Heart left ventricle (tissue), 16 donors: Measurements from ENCODE around the gene SOX8. TPM values are rescaled to one million over a fixed set of nuclear protein-coding genes. Genes with fewer than 3 reads are reported as not detected.

Experiments
- ATAC-seq, 4 donors: fragments of 200-7000 bp; cut with Tn5 transposase; one replicate each; pipeline ENCODE4 v1.9.1; 2020 to 2022; ENCODE audit warnings: moderate library complexity in 4 of 4, mild to moderate bottlenecking in 3 of 4, moderate number of reproducible peaks in 1 of 4
- DNase-seq, 5 donors: peaks; one replicate each; pipeline ENCODE4 v3.0.0-alpha.2; 2020
- H3K27ac ChIP-seq, 12 donors: fragments of 200-600 bp; sonication (generic) in 4 of 12; one replicate each; pipeline versions ENCODE4 v1.5.0 to v1.8.0; 2016 to 2022; ENCODE audit warnings: mild to moderate bottlenecking in 2 of 12
- H3K27me3 ChIP-seq, 9 donors: fragments of 200-600 bp; sonication (generic) in 2 of 9; one replicate each; pipeline versions ENCODE4 v1.5.1 to v1.8.0; 2016 to 2022; ENCODE audit warnings: mild to moderate bottlenecking in 3 of 9
- H3K36me3 ChIP-seq, 9 donors: fragments of 200-600 bp; sonication (generic) in 2 of 9; one replicate each; pipeline versions ENCODE4 v1.5.0 to v1.8.0; 2018 to 2022; ENCODE audit warnings: mild to moderate bottlenecking in 2 of 9
- H3K4me1 ChIP-seq, 12 donors: fragments of 200-600 bp; sonication (generic) in 4 of 12; one replicate each; pipeline versions ENCODE4 v1.5.0 to v1.8.0; 2016 to 2022; ENCODE audit warnings: mild to moderate bottlenecking in 3 of 12
- H3K4me3 ChIP-seq, 12 donors: fragments of 200-600 bp; sonication (generic) in 4 of 12; one replicate each; pipeline versions ENCODE4 v1.5.0 to v1.8.0; 2017 to 2022; ENCODE audit warnings: mild to moderate bottlenecking in 9 of 12, moderate library complexity in 4 of 12
- H3K9me3 ChIP-seq, 12 donors: fragments of 200-600 bp; sonication (generic) in 4 of 12; one replicate each; pipeline versions ENCODE4 v1.5.0 to v1.8.0; 2016 to 2022; ENCODE audit warnings: mild to moderate bottlenecking in 1 of 12
- CTCF ChIP-seq, 12 donors: fragments of 200-600 bp; sonication (generic) in 4 of 12; IDR thresholded peaks; one replicate each; pipeline versions ENCODE4 v1.5.0 to v1.8.0; 2018 to 2022; ENCODE audit warnings: antibody characterized with exemption in 12 of 12, mild to moderate bottlenecking in 5 of 12
- POLR2A ChIP-seq, 2 donors: fragments of 450-650 bp; IDR thresholded peaks; one replicate each; pipeline ENCODE4 v1.6.1; 2017; ENCODE audit warnings: antibody characterized with exemption in 2 of 2, mild to moderate bottlenecking in 2 of 2, moderate library complexity in 2 of 2
- WGBS, 4 donors: extraction: QIAGEN DNeasy Blood & Tissue Kit in 2 of 4; methylation state at CpG; one replicate each; pipeline versions ENCODE4 v1.1.5 to v1.1.7; 2013 to 2018; 5-methylcytosine and 5-hydroxymethylcytosine counted together
- intact Hi-C, 10 donors: fragments of 100-400 bp; cut with DNase I; formaldehyde crosslinking; loops; one replicate each; pipeline versions ENCODE4 v1.11.1 to v1.14.2; 2022
- polyA plus RNA-seq, 2 donors: library from polyadenylated mRNA; stranded (reverse); fragments of 200-250 nt; gene quantifications; one replicate each; pipeline ENCODE4 v1.2.3, GENCODE V29; 2013
- total RNA-seq, 9 donors: library from RNA; depleted of rRNA in 2 of 9; stranded (reverse); fragments of >200 nt in 2 of 9; fragmentation: NEBNext Ultra II Directional in 3 of 9; extraction: Animal tissue kit (Norgen Biotek cat#: 25700) in 3 of 9; gene quantifications; one replicate each; pipeline versions ENCODE4 v1.1.0 to v1.2.4, GENCODE V29; 2016 to 2023
- donor health status: ischemic (EF 13 %, LVEDD 7.1; RV severe dilation, severe dysfunction).
- donor health status: healthy with polysubstance abuse.
- donor health status: DM: no; HTN: yes; CAD: no.
- donor health status: DM: no; HTN: no; CAD: no.
- donor health status: ischemic (EF 25% LVEDD 6.9; RV normal size, moderate dysfunction).
- donor health status: ischemic (EF 25% LVEDD 5.7; RV mildly dilated, moderate dysfunction).
- donor health status: healthy.
- donor health status: DM: yes; HTN: yes; CAD: no.
- donor health status: ischemic (EF 35%, LVEDD 5.7; RV mildly dilated, moderate dysfunction).
- donor health status: nonischemic (EF 11% LVEDD 7.7; RV severe dilation, severe dysfunction).
- donor health status: DM: yes; HTN: yes; CAD: no.
- donor health status: PGD.
- donor health status: ischemic (EF 29% LVEDD 5.4; RV normal size, mild dysfunction).
- donor health status: nonischemic (EF 23%, LVEDD 6.1; RV moderate dilation, normal function).

SOX8 gene
- total and polyA plus RNA-seq, 11 donors, result 0.44 to 1.3 (median 0.77) TPM

DNA sequence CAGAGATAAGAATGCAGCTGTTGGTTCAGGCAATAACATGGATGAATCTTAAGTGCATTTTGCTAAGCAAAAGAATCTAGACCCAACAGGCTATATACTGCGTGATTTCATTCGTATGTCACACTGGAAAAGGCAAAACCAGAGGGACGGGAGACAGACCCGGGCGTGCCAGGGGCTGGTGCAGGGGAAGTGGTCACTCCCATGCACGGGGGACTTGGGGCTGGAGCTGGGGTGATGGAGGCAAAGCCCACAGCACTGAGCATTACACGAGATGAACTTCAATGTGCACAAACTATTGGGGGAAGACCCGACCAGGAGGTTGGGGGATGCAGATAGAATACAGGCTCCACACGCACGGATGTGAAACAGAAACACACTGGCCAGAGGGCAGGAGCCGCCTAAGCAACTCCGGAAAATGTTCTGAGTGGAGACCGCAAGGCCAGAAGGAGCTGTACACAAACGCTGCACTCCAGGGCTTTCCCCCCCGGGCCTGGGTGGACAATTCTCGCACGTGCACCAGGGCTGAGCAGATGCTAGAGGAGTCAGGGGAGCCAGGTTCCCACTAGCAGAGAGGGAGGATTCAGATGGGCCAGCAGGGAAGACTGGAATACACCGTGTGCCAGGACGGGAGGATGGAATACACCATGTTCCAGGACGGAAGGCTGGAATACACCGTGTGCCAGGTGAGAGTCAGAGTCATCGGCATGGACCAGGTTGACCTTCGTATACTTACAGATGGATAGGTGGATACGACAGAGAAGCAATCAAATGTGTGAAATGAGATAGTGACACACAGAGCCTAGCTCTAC lies 22.1 kb upstream of the SOX8 start:
- H3K9me3 ChIP-seq, result peaks cover 0 to 13% (median 0%) of the 10 kb centered on the region in 12 donors
- intact Hi-C loops, result no loop called here
- WGBS, 4 donors, result 87 to 93% (median 89%) methylated on average over 24 of the region's 24 CpGs
- H3K36me3 ChIP-seq, result peaks cover 0 to 6% (median 0%) of the 10 kb centered on the region in 9 donors
- TF ChIP-seq CTCF (IDR thresholded peaks at IDR 0.05) (no peak), POLR2A (IDR thresholded peaks at IDR 0.05) (no peak)
- ATAC-seq, result no peak
- H3K27ac ChIP-seq, result no peak overlapping the region
- no peaks in the 10 kb centered on the region for H3K27me3 ChIP-seq
- no peak overlapping the region for H3K4me3 ChIP-seq
- DNase-seq, result peak in 1 of 5 donors; percentile 5
- H3K4me1 ChIP-seq, result peaks cover 0 to 7% (median 0%) of the 10 kb centered on the region in 12 donors

- no peak overlapping the region for H3K27ac ChIP-seq
- WGBS, 4 donors, result 86 to 91% (median 89%) methylated on average over 22 of the region's 22 CpGs
- H3K36me3 ChIP-seq, result peaks cover 0 to 19% (median under 1%) of the 10 kb centered on the region in 9 donors
- H3K9me3 ChIP-seq, result peaks cover 0 to 8% (median 0%) of the 10 kb centered on the region in 12 donors
- no peaks in the 10 kb centered on the region for H3K27me3 ChIP-seq
- DNase-seq (no peak), ATAC-seq (no peak)
- peaks cover 0 to 7% (median 0%) of the 10 kb centered on the region in 12 donors for H3K4me1 ChIP-seq
- H3K4me3 ChIP-seq, result no peak overlapping the region
- TF ChIP-seq CTCF (IDR thresholded peaks at IDR 0.05) (no peak), POLR2A (IDR thresholded peaks at IDR 0.05) (no peak)
- intact Hi-C loops, result no loop called here
These were observed 19.2 kb upstream of the SOX8 start for GRCh38 chr16:962366-962765.

DNA sequence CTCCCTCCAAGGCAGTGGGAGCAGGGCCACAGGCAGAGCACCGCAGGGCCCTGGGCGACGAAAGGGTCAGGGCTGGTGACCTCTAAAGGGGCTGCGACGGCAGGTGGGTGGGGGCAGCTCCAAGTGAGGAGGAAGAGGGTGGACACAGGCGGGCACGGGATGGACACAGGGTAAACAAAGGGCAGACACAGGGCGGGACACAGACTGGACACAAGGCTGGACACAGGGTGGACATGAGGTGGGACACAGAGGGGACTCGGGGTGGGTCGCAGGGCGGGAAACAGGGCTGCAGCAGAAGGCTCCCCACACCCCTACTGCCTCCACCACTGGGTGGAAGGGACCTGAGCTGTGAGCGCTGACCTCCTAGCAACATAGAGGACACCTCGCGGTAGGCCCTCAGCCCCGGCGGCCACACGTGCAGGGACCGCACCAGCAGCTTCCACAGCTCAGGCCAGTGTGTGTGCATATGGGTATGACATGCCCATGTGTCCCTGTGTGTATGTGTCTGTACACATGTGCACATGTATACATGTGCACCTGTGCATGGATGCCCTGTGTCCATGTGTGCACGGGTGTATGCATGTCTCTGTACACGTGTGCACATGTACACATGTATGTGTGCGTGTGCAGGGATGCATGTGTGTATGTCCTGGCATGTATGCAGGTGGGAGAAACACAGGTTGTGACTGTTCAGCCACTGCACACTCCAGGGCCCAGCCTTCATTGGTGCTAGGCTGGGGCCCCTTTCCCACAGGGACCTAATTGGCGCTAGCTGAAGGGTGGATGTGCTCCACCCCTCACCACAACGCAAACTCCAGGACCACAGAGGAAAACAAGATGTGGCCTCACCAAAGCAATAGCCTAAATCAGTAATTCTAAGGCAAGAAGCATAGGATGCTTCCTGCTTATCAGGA lies 18.4 kb upstream of the SOX8 start:
- Histone ChIP-seq H3K27ac (peak overlapping the region in 2 of 12 donors; percentile 70 to 73), H3K4me3 (peak overlapping the region in 1 of 12 donors; percentile 33), H3K4me1 (peaks cover 0 to 7% (median 0%) of the 10 kb centered on the region in 12 donors), H3K27me3 (no peaks in the 10 kb centered on the region), H3K9me3 (peaks cover 0 to 4% (median 0%) of the 10 kb centered on the region in 12 donors), H3K36me3 (peaks cover 0 to 27% (median 2%) of the 10 kb centered on the region in 9 donors)
- intact Hi-C loops, result no loop called here
- DNase-seq (peak in 1 of 5 donors; percentile 22), ATAC-seq (peak in 1 of 4 donors; percentile 19)
- 84 to 91% (median 88%) methylated on average over 23 of the region's 23 CpGs for WGBS, 4 donors
- TF ChIP-seq POLR2A (IDR thresholded peaks at IDR 0.05) (no peak), CTCF (IDR thresholded peaks at IDR 0.05) (no peak)
